Spleen (tissue), 11 donors: Measurements from ENCODE around the gene CATSPER3. TPM values are rescaled to one million over a fixed set of nuclear protein-coding genes. Genes with fewer than 3 reads are reported as not detected.

Source experiments
- DNase-seq: peaks from one replicate; pipeline ENCODE4 v3.0.0-alpha.2; 2020
- H3K27ac ChIP-seq, 8 donors: fragments of 200-600 bp; sonication (generic) in 7 of 8; 1 replicate in 4 of 8; 2 replicates in 4 of 8; pipeline versions ENCODE4 v1.5.0 to v1.8.0; 2016 to 2021; ENCODE audit warnings: inconsistent platforms in 4 of 8, mild to moderate bottlenecking in 4 of 8, moderate library complexity in 1 of 8
- H3K27me3 ChIP-seq, 7 donors: fragments of 200-600 bp; sonication (generic) in 6 of 7; replicated peaks in 1 of 7; 1 replicate in 4 of 7; 2 replicates in 3 of 7; pipeline versions ENCODE4 v1.5.0 to v1.8.0; 2016 to 2021; ENCODE audit warnings: inconsistent platforms in 3 of 7, mild to moderate bottlenecking in 1 of 7
- H3K36me3 ChIP-seq, 6 donors: fragments of 200-600 bp; sonication (generic) in 5 of 6; 1 replicate in 4 of 6; 2 replicates in 2 of 6; pipeline versions ENCODE4 v1.5.0 to v1.8.0; 2016 to 2021; ENCODE audit warnings: inconsistent platforms in 2 of 6
- H3K4me1 ChIP-seq, 6 donors: fragments of 200-600 bp; sonication (generic) in 5 of 6; 1 replicate in 3 of 6; 2 replicates in 3 of 6; pipeline versions ENCODE4 v1.5.0 to v1.8.0; 2016 to 2021; ENCODE audit warnings: inconsistent platforms in 3 of 6
- H3K4me3 ChIP-seq, 8 donors: fragments of 200-600 bp; sonication (generic) in 7 of 8; 1 replicate in 4 of 8; 2 replicates in 4 of 8; pipeline versions ENCODE4 v1.5.0 to v1.8.0; 2016 to 2021; ENCODE audit warnings: inconsistent platforms in 4 of 8, mild to moderate bottlenecking in 4 of 8, moderate library complexity in 2 of 8
- H3K9me3 ChIP-seq, 8 donors: fragments of 200-600 bp; sonication (generic) in 7 of 8; 1 replicate in 4 of 8; 2 replicates in 4 of 8; pipeline versions ENCODE4 v1.5.0 to v1.8.0; 2016 to 2021; ENCODE audit warnings: inconsistent platforms in 4 of 8
- CTCF ChIP-seq, 11 experiments: fragments of 200-600 bp in 7 of 11; fragments of 450-650 bp in 4 of 11; sonication (generic) in 4 of 11; IDR thresholded peaks in 8 of 11; conservative IDR thresholded peaks in 3 of 11; 1 replicate in 7 of 11; 2 replicates in 4 of 11; pipeline versions ENCODE4 v1.4.0 to v1.8.0; 2016 to 2021; ENCODE audit warnings: antibody characterized with exemption in 11 of 11, inconsistent platforms in 4 of 11, mild to moderate bottlenecking in 1 of 11
- POLR2A ChIP-seq, 3 donors: fragments of 450-650 bp; IDR thresholded peaks; one replicate each; pipeline ENCODE4 v1.5.1; 2017; ENCODE audit warnings: antibody characterized with exemption in 3 of 3, mild to moderate bottlenecking in 1 of 3
- POLR2AphosphoS5 ChIP-seq, 3 donors: sonication (generic); formaldehyde crosslinking; IDR thresholded peaks; one replicate each; pipeline ENCODE4 v1.5.1; 2017; ENCODE audit warnings: antibody characterized with exemption in 3 of 3
- WGBS, 5 donors: extraction: QIAGEN DNeasy Blood & Tissue Kit in 3 of 5; methylation state at CpG; one replicate each; pipeline versions ENCODE4 v1.1.5 to v1.1.7; 2013 to 2018; 5-methylcytosine and 5-hydroxymethylcytosine counted together
- intact Hi-C: fragments of 100-400 bp; cut with DNase I; formaldehyde crosslinking; loops from one replicate; pipeline ENCODE4 v1.15.0; 2023; ENCODE audit warnings: low total_unique reads
- microRNA-seq, 3 donors: library from miRNA; unstranded; fragments of <30 nt; microRNA quantifications; one replicate each; pipeline versions ENCODE4 to v1.1.0, GENCODE V29; 2019 to 2020
- polyA plus RNA-seq, 3 donors: library from polyadenylated mRNA; stranded (reverse); fragments of 200-250 nt; gene quantifications; one replicate each; pipeline ENCODE4 v1.2.1, GENCODE V29; 2013
- small RNA-seq, 4 donors: library from RNA; depleted of rRNA; stranded (forward); fragments of <200 nt; gene quantifications; one replicate each; pipeline ENCODE3, GENCODE V24; 2016
- total RNA-seq, 7 donors: library from RNA; depleted of rRNA in 3 of 7; stranded (reverse); fragments of >200 nt in 3 of 7; fragmentation: NEBNext Ultra II Directional in 4 of 7; extraction: Animal tissue kit (Norgen Biotek cat#: 25700) in 4 of 7; gene quantifications; one replicate each; pipeline versions ENCODE4 v1.1.0 to v1.2.1, GENCODE V29; 2016 to 2021
- donor health status: healthy with polysubstance abuse.
- donor health status: DM: no; HTN: no; CAD: no; lungs with moderate emphysema.
- donor health status: DM: no; HTN: no; CAD: no.
- donor health status: Bipolar disorder and iron deficiency.
- donor health status: healthy.
- donor health status: DM: no; HTN: no; CAD: no.
- donor health status: DM: yes; HTN: yes; CAD: no.

The CATSPER3 gene
- total and polyA plus RNA-seq, 10 donors = 0.35 to 0.89 (median 0.44) TPM; not detected in 3

DNA sequence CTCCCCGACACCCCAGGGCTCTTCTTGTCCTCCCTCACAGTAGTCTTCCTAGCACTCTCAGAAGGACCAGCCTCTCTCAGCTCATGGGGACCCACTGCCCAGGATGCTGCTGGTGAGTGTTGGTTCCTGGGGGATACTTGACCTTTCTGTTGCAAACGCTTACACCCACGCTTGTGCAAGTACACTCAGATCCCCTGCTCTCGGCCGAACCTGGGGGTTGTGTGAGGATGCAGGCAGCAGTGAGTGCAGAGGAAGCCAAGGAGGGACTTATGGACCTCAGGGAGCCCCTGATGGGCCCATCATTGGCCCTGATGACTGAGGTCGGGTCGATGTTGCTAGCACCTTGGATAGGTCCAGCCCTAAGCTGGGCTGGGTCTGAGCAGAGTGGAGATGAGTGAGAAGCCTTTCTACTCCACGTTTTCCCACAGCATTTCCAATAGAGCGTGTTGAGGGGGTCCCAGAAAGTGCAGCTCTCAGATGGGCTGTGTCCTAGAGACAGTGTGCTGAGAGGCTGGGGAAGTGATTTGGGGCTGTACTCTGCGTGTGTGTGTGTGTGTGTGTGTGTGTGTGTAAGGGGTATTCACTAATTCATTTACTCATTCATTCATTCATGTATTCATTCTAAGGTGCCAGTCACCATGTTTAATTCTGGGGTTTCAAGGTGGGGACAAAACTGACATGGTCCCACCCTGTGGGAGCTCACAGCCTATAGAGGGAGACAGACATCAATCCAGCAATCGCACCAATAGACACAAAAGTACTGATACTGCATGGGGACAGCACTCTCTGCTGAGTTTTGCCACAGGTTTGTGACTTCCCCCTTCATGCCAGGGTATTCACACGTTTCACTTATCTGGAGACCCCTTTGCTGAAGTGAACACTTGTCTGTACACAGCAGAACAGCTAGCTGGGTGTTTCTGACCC lies 91.6 kb downstream of the CATSPER3 start:
- Histone ChIP-seq H3K4me3 (no peak overlapping the region), H3K27ac (no peak overlapping the region), H3K27me3 (peaks cover 0 to 63% (median 0%) of the 10 kb centered on the region in 7 donors), H3K9me3 (no peaks in the 10 kb centered on the region), H3K4me1 (no peaks in the 10 kb centered on the region), H3K36me3 (no peaks in the 10 kb centered on the region)
- intact Hi-C loops = no loop called here
- 63 to 75% (median 65%) methylated on average over 12 of the region's 12 CpGs for WGBS, 5 donors
- peak; percentile 63 for DNase-seq
- TF ChIP-seq CTCF (IDR thresholded peaks at IDR 0.05 in 8 of 11, conservative IDR thresholded peaks at IDR 0.05 in 3 of 11) (no peak), POLR2AphosphoS5 (IDR thresholded peaks at IDR 0.05) (no peak), POLR2A (IDR thresholded peaks at IDR 0.05) (no peak)

DNA sequence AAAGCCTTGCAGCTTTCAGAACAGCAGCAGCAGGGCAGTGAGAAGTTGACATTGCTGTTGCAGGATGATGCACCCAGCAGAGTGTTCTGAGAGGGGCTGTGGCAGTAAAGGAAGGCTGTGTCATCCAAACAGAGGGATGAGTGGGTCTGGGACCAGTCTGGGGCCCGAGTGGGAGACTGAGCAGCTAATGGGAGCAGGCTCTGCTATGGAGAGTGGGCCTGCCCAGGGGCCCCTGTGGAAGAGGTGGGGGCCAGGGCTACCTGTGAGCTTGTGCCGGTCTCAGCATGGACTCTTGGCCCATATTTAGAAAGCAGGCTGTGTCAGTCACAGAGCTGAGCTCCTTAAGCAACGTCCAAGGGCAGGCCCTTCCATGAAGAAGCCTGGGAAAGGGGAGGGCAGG lies 92.3 kb downstream of the CATSPER3 start:
- no peak overlapping the region for H3K27ac ChIP-seq
- H3K9me3 ChIP-seq = no peaks in the 10 kb centered on the region
- peaks cover 0 to 67% (median 0%) of the 10 kb centered on the region in 7 donors for H3K27me3 ChIP-seq
- 70 to 96% (median 80%) methylated on average over 3 of the region's 3 CpGs for WGBS, 5 donors
- H3K36me3 ChIP-seq = no peaks in the 10 kb centered on the region
- H3K4me1 ChIP-seq = no peaks in the 10 kb centered on the region
- peak; percentile 60 for DNase-seq
- intact Hi-C loops = no loop called here
- no peak overlapping the region for H3K4me3 ChIP-seq
- TF ChIP-seq POLR2A (IDR thresholded peaks at IDR 0.05) = no peak
- no peak for TF ChIP-seq POLR2AphosphoS5 (IDR thresholded peaks at IDR 0.05)
- TF ChIP-seq CTCF (IDR thresholded peaks at IDR 0.05 in 8 of 11, conservative IDR thresholded peaks at IDR 0.05 in 3 of 11) = no peak

GRCh38 chr5:135061001-135061400 lies 93.3 kb downstream of the CATSPER3 start:
- peak; percentile 61 for DNase-seq
- Histone ChIP-seq H3K27me3 (peaks cover 0 to 67% (median 0%) of the 10 kb centered on the region in 7 donors), H3K36me3 (no peaks in the 10 kb centered on the region)

More at GRCh38 chr5:135061001-135061400, 93.3 kb downstream of the CATSPER3 start:
- TF ChIP-seq POLR2AphosphoS5 (IDR thresholded peaks at IDR 0.05) = no peak
- no peak for TF ChIP-seq POLR2A (IDR thresholded peaks at IDR 0.05)
- no peak for TF ChIP-seq CTCF (IDR thresholded peaks at IDR 0.05 in 8 of 11, conservative IDR thresholded peaks at IDR 0.05 in 3 of 11)
- 78 to 94% (median 87%) methylated on average over 6 of the region's 6 CpGs for WGBS, 5 donors
- H3K27ac ChIP-seq = no peak overlapping the region
- intact Hi-C loops = no loop called here
- no peaks in the 10 kb centered on the region for H3K4me1 ChIP-seq
- H3K9me3 ChIP-seq = no peaks in the 10 kb centered on the region
- H3K4me3 ChIP-seq = no peak overlapping the region

Small RNAs within 50 kb of the gene (microRNA-seq; reads per million reads assigned to microRNA genes)
- 0 reads per million in 3 donors for gene MIR4461

Small RNAs within 50 kb of the gene (small RNA-seq; reads per million reads assigned to genes)
- gene MIR4461 (0 reads per million in 4 donors), gene MTND3P25 (0 reads per million in 4 donors), gene MTND4LP30 (0 reads per million in 4 donors)

Other genes starting within 250 kb of the CATSPER3 start
- gene CAMLG, start 229.4 kb upstream of the CATSPER3 start, total RNA-seq = 10 to 100 TPM; 16.3 to 30.5 (median 22.0) TPM
- gene CAMLG, start 229.4 kb upstream of the CATSPER3 start, polyA plus RNA-seq = 10 to 100 TPM; 36.1 to 55.7 (median 48.5) TPM
- gene DDX46, start 209.1 kb upstream of the CATSPER3 start, total RNA-seq = 10 to 100 TPM; 41.2 to 74.2 (median 54.5) TPM
- gene DDX46, start 209.1 kb upstream of the CATSPER3 start, polyA plus RNA-seq = 10 to 100 TPM; 10.7 to 19.1 (median 14.4) TPM
- 10 to 100 TPM; 27.3 to 48.1 (median 39.1) TPM for gene C5orf24, start 121.9 kb upstream of the CATSPER3 start, total RNA-seq
- gene C5orf24, start 121.9 kb upstream of the CATSPER3 start, polyA plus RNA-seq = 10 to 100 TPM; 12.3 to 15.6 (median 15.3) TPM
- gene TXNDC15, start 93.5 kb upstream of the CATSPER3 start, total RNA-seq = 100 to 1,000 TPM in 1 of 7 donors, 10 to 100 TPM in 6; 45.9 to 109 (median 63.4) TPM
- 10 to 100 TPM; 37.4 to 60.8 (median 39.8) TPM for gene TXNDC15, start 93.5 kb upstream of the CATSPER3 start, polyA plus RNA-seq
- gene PCBD2, start 62.8 kb upstream of the CATSPER3 start, total RNA-seq = 10 to 100 TPM in 5 of 7 donors, 1 to 10 TPM in 2; 8.1 to 15.8 (median 10.2) TPM
- 1 to 10 TPM; 2.8 to 5.9 (median 4.3) TPM for gene PCBD2, start 62.8 kb upstream of the CATSPER3 start, polyA plus RNA-seq
- gene PITX1, start 66.3 kb downstream of the CATSPER3 start, total RNA-seq = under 1 TPM in 1 of 7 donors, not detected in 6; 0.98 TPM
- under 1 TPM; 0.04 to 0.38 (median 0.09) TPM for gene PITX1, start 66.3 kb downstream of the CATSPER3 start, polyA plus RNA-seq